ENCODE measurements around the gene UQCC2. TPM values are rescaled to one million over a fixed set of nuclear protein-coding genes. Genes with fewer than 3 reads are reported as not detected.
A peak's percentile ranks its signal among the peaks of the same experiment; 100 is the strongest.

Gene UQCC2
- total RNA-seq, 3 donors from 2014 or later: 108 to 142 (median 110) TPM

GRCh38 chr6:33748841-33749240 is 37.3 kb upstream of the UQCC2 start:
- no peaks in the 10 kb centered on the region for H3K9me3 Mint-ChIP-seq
- H3K4me1 Mint-ChIP-seq (ENCODE audit: low read depth): peaks cover 4% of the 10 kb centered on the region
- H3K4me3 Mint-ChIP-seq: no peak overlapping the region
- ATAC-seq (no peak), DNase-seq (no peak)
- no peaks in the 10 kb centered on the region for H3K36me3 Mint-ChIP-seq (ENCODE audit: insufficient read depth)
- H3K27me3 Mint-ChIP-seq (ENCODE audit: low read depth): peaks cover 3% of the 10 kb centered on the region

GRCh38 chr6:33747823-33748222 is 36.3 kb upstream of the UQCC2 start:
- Mint-ChIP-seq H3K9me3 (no peaks in the 10 kb centered on the region), H3K36me3 (ENCODE audit: insufficient read depth) (no peaks in the 10 kb centered on the region), H3K27me3 (ENCODE audit: low read depth) (peaks cover 5% of the 10 kb centered on the region), H3K4me1 (ENCODE audit: low read depth) (peaks cover 4% of the 10 kb centered on the region), H3K4me3 (no peak overlapping the region)
- no peak for DNase-seq
- ATAC-seq: no peak

- no peak for DNase-seq
- no peak for ATAC-seq
- H3K4me3 Mint-ChIP-seq: no peak within 1 kb of the TSS
- no peaks in the 10 kb centered on the region for H3K9me3 Mint-ChIP-seq
- no peaks in the 10 kb centered on the region for H3K36me3 Mint-ChIP-seq (ENCODE audit: insufficient read depth)
- H3K4me1 Mint-ChIP-seq (ENCODE audit: low read depth): peaks cover 4% of the 10 kb centered on the region
- peaks cover 10% of the 10 kb centered on the region for H3K27me3 Mint-ChIP-seq (ENCODE audit: low read depth)
These were observed 35.2 kb upstream of the UQCC2 start, which contains the start of gene IP6K3 for GRCh38 chr6:33746651-33747100. IP6K3 (minus strand) TSS chr6:33746905; CDS start chr6:33735476, 11,429 bp downstream.

- ATAC-seq: no peak
These were observed 34.6 kb upstream of the UQCC2 start for GRCh38 chr6:33746036-33746600.

GRCh38 chr6:33745548-33745947 is 34.0 kb upstream of the UQCC2 start:
- ATAC-seq: no peak
- H3K4me1 Mint-ChIP-seq (ENCODE audit: low read depth): peaks cover 4% of the 10 kb centered on the region
- no peaks in the 10 kb centered on the region for H3K36me3 Mint-ChIP-seq (ENCODE audit: insufficient read depth)
- no peaks in the 10 kb centered on the region for H3K9me3 Mint-ChIP-seq
- no peak for DNase-seq
- peaks cover 10% of the 10 kb centered on the region for H3K27me3 Mint-ChIP-seq (ENCODE audit: low read depth)
- H3K4me3 Mint-ChIP-seq: no peak overlapping the region

More at GRCh38 chr6:33746036-33746600, 34.6 kb upstream of the UQCC2 start:
- Mint-ChIP-seq H3K4me1 (ENCODE audit: low read depth) (peaks cover 4% of the 10 kb centered on the region), H3K9me3 (no peaks in the 10 kb centered on the region), H3K27me3 (ENCODE audit: low read depth) (peaks cover 10% of the 10 kb centered on the region), H3K36me3 (ENCODE audit: insufficient read depth) (no peaks in the 10 kb centered on the region), H3K4me3 (no peak overlapping the region)
- DNase-seq: no peak

GRCh38 chr6:33744895-33745546 is 33.5 kb upstream of the UQCC2 start:
- H3K4me1 Mint-ChIP-seq (ENCODE audit: low read depth): peaks cover 4% of the 10 kb centered on the region
- H3K9me3 Mint-ChIP-seq: no peaks in the 10 kb centered on the region
- H3K4me3 Mint-ChIP-seq: no peak overlapping the region
- H3K36me3 Mint-ChIP-seq (ENCODE audit: insufficient read depth): no peaks in the 10 kb centered on the region
- ATAC-seq (no peak), DNase-seq (no peak)
- peaks cover 10% of the 10 kb centered on the region for H3K27me3 Mint-ChIP-seq (ENCODE audit: low read depth)

GRCh38 chr6:33744001-33744848 is 32.7 kb upstream of the UQCC2 start:
- Mint-ChIP-seq H3K9me3 (no peaks in the 10 kb centered on the region), H3K4me3 (no peak overlapping the region), H3K27me3 (ENCODE audit: low read depth) (peaks cover 10% of the 10 kb centered on the region), H3K4me1 (ENCODE audit: low read depth) (peaks cover 4% of the 10 kb centered on the region), H3K36me3 (ENCODE audit: insufficient read depth) (no peaks in the 10 kb centered on the region)
- DNase-seq (peak; percentile 70), ATAC-seq (peak; percentile 85 to 89)

- DNase-seq (no peak), ATAC-seq (no peak)
- Mint-ChIP-seq H3K4me1 (ENCODE audit: low read depth) (peaks cover 4% of the 10 kb centered on the region), H3K9me3 (no peaks in the 10 kb centered on the region), H3K36me3 (ENCODE audit: insufficient read depth) (no peaks in the 10 kb centered on the region), H3K27me3 (ENCODE audit: low read depth) (peaks cover 10% of the 10 kb centered on the region), H3K4me3 (no peak overlapping the region)
These were observed 31.3 kb upstream of the UQCC2 start for GRCh38 chr6:33742837-33743236.

GRCh38 chr6:33742092-33742491 is 30.6 kb upstream of the UQCC2 start:
- ATAC-seq (no peak), DNase-seq (no peak)
- Mint-ChIP-seq H3K36me3 (ENCODE audit: insufficient read depth) (no peaks in the 10 kb centered on the region), H3K4me1 (ENCODE audit: low read depth) (peaks cover 4% of the 10 kb centered on the region), H3K27me3 (ENCODE audit: low read depth) (peaks cover 7% of the 10 kb centered on the region), H3K4me3 (no peak overlapping the region), H3K9me3 (no peaks in the 10 kb centered on the region)

GRCh38 chr6:33740794-33741193 is 29.3 kb upstream of the UQCC2 start:
- H3K4me3 Mint-ChIP-seq: no peak overlapping the region
- no peak for ATAC-seq
- H3K27me3 Mint-ChIP-seq (ENCODE audit: low read depth): peaks cover 7% of the 10 kb centered on the region
- no peaks in the 10 kb centered on the region for H3K36me3 Mint-ChIP-seq (ENCODE audit: insufficient read depth)
- no peak for DNase-seq
- H3K4me1 Mint-ChIP-seq (ENCODE audit: low read depth): peaks cover 4% of the 10 kb centered on the region
- no peaks in the 10 kb centered on the region for H3K9me3 Mint-ChIP-seq

- Mint-ChIP-seq H3K4me1 (ENCODE audit: low read depth) (peaks cover 4% of the 10 kb centered on the region), H3K9me3 (no peaks in the 10 kb centered on the region), H3K36me3 (ENCODE audit: insufficient read depth) (no peaks in the 10 kb centered on the region), H3K4me3 (no peak overlapping the region), H3K27me3 (ENCODE audit: low read depth) (peaks cover 7% of the 10 kb centered on the region)
- DNase-seq (no peak), ATAC-seq (no peak)
These were observed 28.7 kb upstream of the UQCC2 start for GRCh38 chr6:33740204-33740608.

- DNase-seq (no peak), ATAC-seq (no peak)
- H3K4me3 Mint-ChIP-seq: no peak overlapping the region
- H3K27me3 Mint-ChIP-seq (ENCODE audit: low read depth): peaks cover 7% of the 10 kb centered on the region
- no peaks in the 10 kb centered on the region for H3K36me3 Mint-ChIP-seq (ENCODE audit: insufficient read depth)
- no peaks in the 10 kb centered on the region for H3K9me3 Mint-ChIP-seq
- H3K4me1 Mint-ChIP-seq (ENCODE audit: low read depth): peaks cover 4% of the 10 kb centered on the region
These were observed 28.1 kb upstream of the UQCC2 start for GRCh38 chr6:33739571-33739970.

- no peaks in the 10 kb centered on the region for H3K4me1 Mint-ChIP-seq (ENCODE audit: low read depth)
- H3K36me3 Mint-ChIP-seq (ENCODE audit: insufficient read depth): no peaks in the 10 kb centered on the region
- no peak for DNase-seq
- no peak overlapping the region for H3K4me3 Mint-ChIP-seq
- H3K27me3 Mint-ChIP-seq (ENCODE audit: low read depth): peaks cover 7% of the 10 kb centered on the region
- no peaks in the 10 kb centered on the region for H3K9me3 Mint-ChIP-seq
- ATAC-seq: no peak
These were observed 27.4 kb upstream of the UQCC2 start for GRCh38 chr6:33738879-33739278.

GRCh38 chr6:33738153-33738552 is 26.7 kb upstream of the UQCC2 start:
- Mint-ChIP-seq H3K27me3 (ENCODE audit: low read depth) (peaks cover 7% of the 10 kb centered on the region), H3K36me3 (ENCODE audit: insufficient read depth) (no peaks in the 10 kb centered on the region), H3K4me1 (ENCODE audit: low read depth) (no peaks in the 10 kb centered on the region), H3K9me3 (no peaks in the 10 kb centered on the region), H3K4me3 (no peak overlapping the region)
- DNase-seq: no peak
- no peak for ATAC-seq
